H9 (cell line): ENCODE data around the gene ONECUT3. TPM values are rescaled to one million over a fixed set of nuclear protein-coding genes. Genes with fewer than 3 reads are reported as not detected.

Experiments used
- DNase-seq: peaks from one replicate; pipeline ENCODE4 v3.0.0-alpha.2; 2017
- H2AFZ ChIP-seq: one replicate; pipeline ENCODE4 v1.6.1; 2013; ENCODE audit warnings: mild to moderate bottlenecking, low read length, control low read depth, moderate library complexity
- H2AK5ac ChIP-seq: 2 replicates; pipeline ENCODE4 v1.6.1; 2013; ENCODE audit warnings: low read length, control low read depth, mixed read lengths; ENCODE audit not compliant: insufficient read length
- H2BK120ac ChIP-seq: one replicate; pipeline ENCODE4 v1.6.1; 2013; ENCODE audit warnings: low read depth, mild to moderate bottlenecking, low read length, control low read depth, inconsistent platforms; ENCODE audit not compliant: poor library complexity, severe bottlenecking
- H2BK12ac ChIP-seq: 2 replicates; pipeline ENCODE4 v1.6.1; 2013; ENCODE audit warnings: low read length, control low read depth, mixed read lengths, low read depth; ENCODE audit not compliant: insufficient read length
- H2BK15ac ChIP-seq: 2 replicates; pipeline ENCODE4 v1.6.1; 2013; ENCODE audit warnings: low read depth, low read length, control low read depth
- H2BK20ac ChIP-seq: one replicate; pipeline ENCODE4 v1.6.1; 2013; ENCODE audit warnings: low read depth, mild to moderate bottlenecking, low read length, control low read depth, inconsistent platforms; ENCODE audit not compliant: poor library complexity, severe bottlenecking
- H2BK5ac ChIP-seq: 2 replicates; pipeline ENCODE4 v1.6.1; 2013; ENCODE audit warnings: low read length, control low read depth, mixed read lengths; ENCODE audit not compliant: insufficient read length
- H3K14ac ChIP-seq: 2 replicates; pipeline ENCODE4 v1.6.1; 2013; ENCODE audit warnings: low read length, control low read depth; ENCODE audit not compliant: insufficient read depth
- H3K18ac ChIP-seq: 2 replicates; pipeline ENCODE4 v1.6.1; 2013; ENCODE audit warnings: low read depth, mild to moderate bottlenecking, mixed read lengths, low read length, control low read depth; ENCODE audit not compliant: insufficient read length
- H3K23ac ChIP-seq: 2 replicates; pipeline ENCODE4 v1.6.1; 2013; ENCODE audit warnings: low read length, control low read depth, mixed read lengths, low read depth; ENCODE audit not compliant: insufficient read length
- H3K23me2 ChIP-seq: 2 replicates; pipeline ENCODE4 v1.6.1; 2013; ENCODE audit warnings: low read depth, mild to moderate bottlenecking, mixed read lengths, low read length, control low read depth; ENCODE audit not compliant: insufficient read length, poor library complexity, severe bottlenecking
- H3K27ac ChIP-seq: 2 replicates; pipeline ENCODE4 v1.5.1; 2013; ENCODE audit warnings: low read length, control low read depth, mixed read lengths, low read depth; ENCODE audit not compliant: insufficient read length
- H3K27me3 ChIP-seq: 2 replicates; pipeline ENCODE4 v1.6.1; 2013; ENCODE audit warnings: low read length, control low read depth, inconsistent platforms; ENCODE audit not compliant: insufficient read depth
- H3K4ac ChIP-seq: 2 replicates; pipeline ENCODE4 v1.6.1; 2013; ENCODE audit warnings: low read depth, mild to moderate bottlenecking, control low read depth, inconsistent platforms, low read length, moderate library complexity
- H3K4me1 ChIP-seq: 2 replicates; pipeline ENCODE4 v1.6.1; 2013; ENCODE audit warnings: low read length, control low read depth, inconsistent platforms; ENCODE audit not compliant: insufficient read depth
- H3K4me2 ChIP-seq: 2 replicates; pipeline ENCODE4 v1.6.1; 2013; ENCODE audit warnings: low read length, control low read depth, mixed read lengths; ENCODE audit not compliant: insufficient read length, insufficient read depth
- H3K56ac ChIP-seq: 2 replicates; pipeline ENCODE4 v1.6.1; 2013; ENCODE audit warnings: low read depth, mild to moderate bottlenecking, mixed read lengths, low read length, control low read depth; ENCODE audit not compliant: insufficient read length
- H3K79me1 ChIP-seq: 2 replicates; pipeline ENCODE4 v1.6.1; 2013; ENCODE audit warnings: low read depth, mild to moderate bottlenecking, moderate library complexity, low read length, control low read depth, inconsistent platforms; ENCODE audit not compliant: insufficient read depth, poor library complexity, severe bottlenecking
- H3K79me2 ChIP-seq: 2 replicates; pipeline ENCODE4 v1.6.1; 2013; ENCODE audit warnings: low read length, control low read depth, inconsistent platforms; ENCODE audit not compliant: insufficient read depth
- H3K9ac ChIP-seq: 2 replicates; pipeline ENCODE4 v1.6.1; 2013; ENCODE audit warnings: low read length, control low read depth, mixed read lengths; ENCODE audit not compliant: insufficient read length; ENCODE audit errors: extremely low read depth
- H3K9me3 ChIP-seq: one replicate; pipeline ENCODE4 v1.6.1; 2013; ENCODE audit warnings: low read depth, low read length, inconsistent platforms; ENCODE audit not compliant: control insufficient read depth
- H3T11ph ChIP-seq: one replicate; pipeline ENCODE4 v1.6.1; 2013; ENCODE audit warnings: mild to moderate bottlenecking, low read length, control low read depth, inconsistent platforms
- H4K20me1 ChIP-seq: one replicate; pipeline ENCODE4 v1.6.1; 2013; ENCODE audit not compliant: control insufficient read depth, insufficient read length, insufficient read depth
- H4K5ac ChIP-seq: 2 replicates; pipeline ENCODE4 v1.6.1; 2013; ENCODE audit warnings: low read depth, mild to moderate bottlenecking, mixed read lengths, low read length, control low read depth; ENCODE audit not compliant: insufficient read length
- H4K8ac ChIP-seq: replicated peaks from 2 replicates; pipeline ENCODE4 v1.6.1; 2013; ENCODE audit warnings: low read length, control low read depth, mixed read lengths, low read depth; ENCODE audit not compliant: insufficient read length
- H4K91ac ChIP-seq: 2 replicates; pipeline ENCODE4 v1.6.1; 2013; ENCODE audit warnings: low read depth, mild to moderate bottlenecking, moderate library complexity, mixed read lengths, low read length, control low read depth; ENCODE audit not compliant: insufficient read length
- H3K27ac Mint-ChIP-seq, 3 experiments: 2 replicates in 2 of 3; 3 replicates in 1 of 3; pipeline ENCODE4 v1.8.0; 2020 to 2021; ENCODE audit warnings: mixed read lengths in 3 of 3, mild to moderate bottlenecking in 1 of 3, moderate library complexity in 1 of 3
- H3K27me3 Mint-ChIP-seq: 2 replicates; pipeline ENCODE4 v1.8.0; 2021; ENCODE audit warnings: low read depth, mild to moderate bottlenecking, moderate library complexity, mixed read lengths
- H3K36me3 Mint-ChIP-seq, 3 experiments: 2 replicates in 2 of 3; 3 replicates in 1 of 3; pipeline ENCODE4 v1.8.0; 2020 to 2021; ENCODE audit warnings: low read depth in 3 of 3, mixed read lengths in 3 of 3; ENCODE audit not compliant: insufficient read depth in 1 of 3
- H3K4me1 Mint-ChIP-seq, 2 experiments: 2 replicates each; pipeline ENCODE4 v1.8.0; 2020; ENCODE audit warnings: mixed read lengths in 2 of 2
- H3K4me3 Mint-ChIP-seq, 2 experiments: 2 replicates in 1 of 2; 3 replicates in 1 of 2; pipeline ENCODE4 v1.8.0; 2020 to 2021; ENCODE audit warnings: mild to moderate bottlenecking in 2 of 2, mixed read lengths in 2 of 2, moderate library complexity in 1 of 2
- H3K9me3 Mint-ChIP-seq, 2 experiments: 2 replicates in 1 of 2; 3 replicates in 1 of 2; pipeline ENCODE4 v1.8.0; 2020; ENCODE audit warnings: mild to moderate bottlenecking in 2 of 2, mixed read lengths in 2 of 2, moderate library complexity in 1 of 2
- CTCF ChIP-seq: fragments of 200-600 bp; sonication (generic); conservative IDR thresholded peaks from 3 replicates; pipeline ENCODE4 v1.8.0; 2021; ENCODE audit warnings: antibody characterized with exemption, mild to moderate bottlenecking
- WGBS: extraction: QIAGEN DNeasy Blood & Tissue Kit; methylation state at CpG from one replicate; pipeline ENCODE4 v1.1.7; 2013; ENCODE audit warnings: missing lambda C conversion rate, low lambda C conversion rate, mixed read lengths; ENCODE audit not compliant: insufficient read length; ENCODE audit errors: extremely low coverage; 5-methylcytosine and 5-hydroxymethylcytosine counted together
- total RNA-seq: library from RNA; stranded (reverse); gene quantifications from 2 replicates; pipeline ENCODE4 v1.2.1, GENCODE V29; 2021

Gene ONECUT3
- total RNA-seq, 1 experiment from 2014 or later = 0.04 TPM

- H3K18ac ChIP-seq = no peak overlapping the region
- H3K4me1 Mint-ChIP-seq = peaks cover 6 to 19% of the 10 kb centered on the region in 2 experiments; a peak in 3 of 4 replicates
- WGBS = no CpG with 5 or more reads among the region's 11 CpGs
- no peak overlapping the region for H3K4ac ChIP-seq
- no peak overlapping the region for H2BK120ac ChIP-seq
- no peaks in the 10 kb centered on the region for H3K9me3 ChIP-seq
- no peak overlapping the region for H2BK20ac ChIP-seq
- H3K27me3 ChIP-seq = no peaks in the 10 kb centered on the region
- H3K14ac ChIP-seq = no peak overlapping the region
- no peak overlapping the region for H2AK5ac ChIP-seq
- no peak overlapping the region for H4K91ac ChIP-seq
- H3K4me3 Mint-ChIP-seq = no peak overlapping the region
- no peak overlapping the region for H3K9ac ChIP-seq
- H3K27ac ChIP-seq = no peak overlapping the region
- H2BK12ac ChIP-seq = no peak overlapping the region
- H4K5ac ChIP-seq = no peak overlapping the region
- DNase-seq = no peak
- peaks cover 4% of the 10 kb centered on the region for H4K20me1 ChIP-seq
- H3K23me2 ChIP-seq = no peaks in the 10 kb centered on the region
- no peak for TF ChIP-seq CTCF
- H3T11ph ChIP-seq = no peak overlapping the region
- H2BK15ac ChIP-seq = no peak overlapping the region
- no peak overlapping the region for H2BK5ac ChIP-seq
- no peak overlapping the region for H3K4me2 ChIP-seq
- peaks cover 2% of the 10 kb centered on the region; the same call in 1 of the 2 replicates for H3K79me2 ChIP-seq
- peaks cover 2% of the 10 kb centered on the region for H3K79me1 ChIP-seq
- H4K8ac ChIP-seq = no peak overlapping the region
- no peaks in the 10 kb centered on the region for H3K4me1 ChIP-seq
- H3K36me3 Mint-ChIP-seq = peaks cover 4 to 16% (median 7%) of the 10 kb centered on the region in 3 experiments; a peak in 6 of 7 replicates
- H2AFZ ChIP-seq = no peak overlapping the region
- H3K9me3 Mint-ChIP-seq = no peaks in the 10 kb centered on the region
- H3K56ac ChIP-seq = no peak overlapping the region
- no peaks in the 10 kb centered on the region for H3K27me3 Mint-ChIP-seq
- no peak overlapping the region for H3K23ac ChIP-seq
- no peak overlapping the region for H3K27ac Mint-ChIP-seq
Measured at GRCh38 chr19:1829958-1830357, 76.7 kb downstream of the ONECUT3 start.
